Suprapubic skin (tissue), 4 donors: ENCODE measurements around the gene TCF12. TPM values are rescaled to one million over a fixed set of nuclear protein-coding genes. Genes with fewer than 3 reads are reported as not detected.

ENCODE experiments used
- DNase-seq, 2 donors: peaks; one replicate each; pipeline ENCODE4 v3.0.0-alpha.2; 2019; ENCODE audit warnings: low spot score in 2 of 2
- H3K27ac ChIP-seq: fragments of 200-600 bp; sonication (generic); one replicate; pipeline ENCODE4 v1.5.1; 2019
- H3K27me3 ChIP-seq: fragments of 200-600 bp; sonication (generic); one replicate; pipeline ENCODE4 v1.5.1; 2019
- H3K36me3 ChIP-seq: fragments of 200-600 bp; sonication (generic); one replicate; pipeline ENCODE4 v1.5.1; 2019
- H3K4me1 ChIP-seq: fragments of 200-600 bp; sonication (generic); one replicate; pipeline ENCODE4 v1.5.1; 2019
- H3K4me3 ChIP-seq: fragments of 200-600 bp; sonication (generic); one replicate; pipeline ENCODE4 v1.5.1; 2019; ENCODE audit warnings: mild to moderate bottlenecking
- H3K9me3 ChIP-seq: fragments of 200-600 bp; sonication (generic); one replicate; pipeline ENCODE4 v1.5.1; 2019
- CTCF ChIP-seq, 2 donors: fragments of 200-600 bp in 1 of 2; fragments of 450-650 bp in 1 of 2; sonication (generic) in 1 of 2; IDR thresholded peaks; one replicate each; pipeline ENCODE4 v1.5.1; 2016 to 2019; ENCODE audit warnings: antibody characterized with exemption in 2 of 2, mild to moderate bottlenecking in 1 of 2, moderate library complexity in 1 of 2
- EP300 ChIP-seq: sonication (generic); formaldehyde crosslinking; IDR thresholded peaks from one replicate; pipeline ENCODE4 v1.6.1; 2017; ENCODE audit warnings: antibody characterized with exemption
- POLR2A ChIP-seq, 2 donors: fragments of 450-650 bp; IDR thresholded peaks; one replicate each; pipeline ENCODE4 v1.6.1; 2017; ENCODE audit warnings: antibody characterized with exemption in 2 of 2, mild to moderate bottlenecking in 2 of 2, moderate library complexity in 2 of 2
- POLR2AphosphoS5 ChIP-seq, 3 donors: sonication (generic); formaldehyde crosslinking; IDR thresholded peaks; one replicate each; pipeline ENCODE4 v1.6.1; 2017; ENCODE audit warnings: antibody characterized with exemption in 3 of 3
- WGBS: methylation state at CpG from one replicate; pipeline ENCODE4 v1.1.5; 2018; 5-methylcytosine and 5-hydroxymethylcytosine counted together
- total RNA-seq, 4 donors: library from RNA; depleted of rRNA; stranded (reverse); fragments of >200 nt; gene quantifications; one replicate each; pipeline ENCODE4 v1.1.0, GENCODE V29; 2016

TCF12 gene
- total RNA-seq, 4 donors from 2014 or later = 91.3 to 118 (median 105) TPM

GRCh38 chr15:56943403-56943802 is 25.0 kb downstream of the TCF12 start:
- Histone ChIP-seq H3K4me3 (no peak overlapping the region), H3K9me3 (no peaks in the 10 kb centered on the region), H3K27me3 (no peaks in the 10 kb centered on the region), H3K27ac (no peak overlapping the region), H3K4me1 (peaks cover 12% of the 10 kb centered on the region), H3K36me3 (peaks cover 3% of the 10 kb centered on the region)
- no peak for DNase-seq
- TF ChIP-seq EP300 (no peak), CTCF (IDR thresholded peaks at IDR 0.05) (no peak), POLR2AphosphoS5 (IDR thresholded peaks at IDR 0.05) (no peak), POLR2A (IDR thresholded peaks at IDR 0.05) (no peak)
- 97% methylated on average over 1 of the region's 1 CpG for WGBS

- H3K27ac ChIP-seq = no peak overlapping the region
- peaks cover 3% of the 10 kb centered on the region for H3K36me3 ChIP-seq
- no peaks in the 10 kb centered on the region for H3K27me3 ChIP-seq
- DNase-seq = no peak
- no peaks in the 10 kb centered on the region for H3K9me3 ChIP-seq
- peaks cover 19% of the 10 kb centered on the region for H3K4me1 ChIP-seq
- TF ChIP-seq EP300 (no peak), POLR2A (IDR thresholded peaks at IDR 0.05) (no peak), POLR2AphosphoS5 (IDR thresholded peaks at IDR 0.05) (no peak), CTCF (IDR thresholded peaks at IDR 0.05) (no peak)
- 78% methylated on average over 1 of the region's 1 CpG for WGBS
- no peak overlapping the region for H3K4me3 ChIP-seq
These were observed 26.0 kb downstream of the TCF12 start for GRCh38 chr15:56944485-56944884.

GRCh38 chr15:56946150-56946549 is 27.7 kb downstream of the TCF12 start:
- no peaks in the 10 kb centered on the region for H3K9me3 ChIP-seq
- no peak overlapping the region for H3K27ac ChIP-seq
- TF ChIP-seq CTCF (IDR thresholded peaks at IDR 0.05) = no peak
- TF ChIP-seq EP300 = no peak
- TF ChIP-seq POLR2AphosphoS5 (IDR thresholded peaks at IDR 0.05) = no peak
- TF ChIP-seq POLR2A (IDR thresholded peaks at IDR 0.05) = no peak
- no peak for DNase-seq
- peaks cover 22% of the 10 kb centered on the region for H3K4me1 ChIP-seq
- 96% methylated on average over 3 of the region's 3 CpGs for WGBS
- H3K27me3 ChIP-seq = no peaks in the 10 kb centered on the region
- no peak overlapping the region for H3K4me3 ChIP-seq
- H3K36me3 ChIP-seq = peaks cover 3% of the 10 kb centered on the region

- H3K27ac ChIP-seq = no peak overlapping the region
- no peak overlapping the region for H3K4me3 ChIP-seq
- peaks cover 3% of the 10 kb centered on the region for H3K36me3 ChIP-seq
- H3K4me1 ChIP-seq = peaks cover 12% of the 10 kb centered on the region
- H3K27me3 ChIP-seq = no peaks in the 10 kb centered on the region
- TF ChIP-seq POLR2AphosphoS5 (IDR thresholded peaks at IDR 0.05) (no peak), POLR2A (IDR thresholded peaks at IDR 0.05) (no peak), CTCF (IDR thresholded peaks at IDR 0.05) (no peak), EP300 (no peak)
- H3K9me3 ChIP-seq = no peaks in the 10 kb centered on the region
- WGBS = 85% methylated on average over 6 of the region's 6 CpGs
- DNase-seq = no peak
These were observed 29.7 kb downstream of the TCF12 start for GRCh38 chr15:56948000-56948763.

- Histone ChIP-seq H3K36me3 (peaks cover 3% of the 10 kb centered on the region), H3K9me3 (no peaks in the 10 kb centered on the region), H3K4me3 (no peak overlapping the region), H3K4me1 (peaks cover 10% of the 10 kb centered on the region), H3K27me3 (no peaks in the 10 kb centered on the region), H3K27ac (no peak overlapping the region)
- WGBS = 88% methylated on average over 1 of the region's 1 CpG
- no peak for TF ChIP-seq CTCF (IDR thresholded peaks at IDR 0.05)
- no peak for TF ChIP-seq POLR2AphosphoS5 (IDR thresholded peaks at IDR 0.05)
- TF ChIP-seq EP300 = no peak
- no peak for TF ChIP-seq POLR2A (IDR thresholded peaks at IDR 0.05)
- no peak for DNase-seq
These were observed 30.3 kb downstream of the TCF12 start for GRCh38 chr15:56948764-56949101.
